SK-N-MC (cell line): ENCODE results near the gene DCLK3.

Experiments used
- EZH2 ChIP-seq: fragments of 200-600 bp; sonication (generic); IDR thresholded peaks from one replicate; pipeline ENCODE4 v1.6.1; 2017; ENCODE audit warnings: antibody characterized with exemption
- FOXP2 ChIP-seq: optimal IDR thresholded peaks from 2 replicates; pipeline ENCODE3; 2011; ENCODE audit warnings: mild to moderate bottlenecking, moderate library complexity; ENCODE audit not compliant: insufficient read depth; ENCODE audit errors: extremely low read length, control extremely low read depth
- POLR2AphosphoS5 ChIP-seq: IDR thresholded peaks from 2 replicates; pipeline ENCODE4 v1.6.1; 2012; ENCODE audit warnings: mild to moderate bottlenecking, low read depth, low read length, borderline replicate concordance

DNA sequence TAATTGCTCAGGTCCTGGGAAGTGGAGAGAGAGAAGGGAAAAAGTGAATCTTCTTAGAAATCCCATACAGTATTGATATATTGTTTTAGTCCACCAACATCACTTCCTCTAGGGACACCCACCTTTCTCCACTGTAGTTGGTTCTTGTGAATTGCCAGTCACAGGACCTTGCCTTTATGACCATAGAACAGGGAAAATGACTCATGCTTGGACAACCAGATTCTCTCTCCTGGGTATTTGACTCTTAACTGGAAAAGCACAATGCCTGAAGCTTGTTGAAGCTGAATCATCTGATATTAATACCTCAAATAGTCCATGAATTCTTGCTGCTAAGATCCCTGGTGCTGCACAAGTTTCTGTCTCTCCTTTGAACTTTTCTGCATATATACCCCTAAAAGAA is 32.5 kb upstream of the DCLK3 start:
- TF ChIP-seq EZH2 (no peak), POLR2AphosphoS5 (no peak), FOXP2 (no peak)
